HEK293T (cell line): Measurements from ENCODE around the gene SYT7.

ENCODE experiments used
- CTCF ChIA-PET: fragments of 350-600 bp; formaldehyde crosslinking; extraction: SDS; loops from one replicate; lab custom pipeline; 2021; ENCODE audit warnings: antibody characterized with exemption, inconsistent platforms; lab: Yijun Ruan, JAX
- POLR2A ChIA-PET: fragments of 350-600 bp; formaldehyde crosslinking; extraction: SDS; loops from one replicate; lab custom pipeline; 2020; ENCODE audit warnings: antibody characterized with exemption, inconsistent platforms; lab: Yijun Ruan, JAX
- DNase-seq: peaks from one replicate; pipeline ENCODE4 v3.0.0; 2012; ENCODE audit warnings: mixed read lengths; ENCODE audit errors: extremely low spot score
- ARNT ChIP-seq: fragments of 450-650 bp; IDR thresholded peaks from 2 replicates; pipeline ENCODE4 v1.6.1; 2017; ENCODE audit warnings: mild to moderate bottlenecking
- BHLHE40 ChIP-seq: fragments of 450-650 bp; IDR thresholded peaks from 2 replicates; pipeline ENCODE4 v1.6.1; 2016; ENCODE audit warnings: mild to moderate bottlenecking, moderate library complexity, borderline replicate concordance
- CTBP1 ChIP-seq: fragments of 450-650 bp; IDR thresholded peaks from 2 replicates; pipeline ENCODE4 v1.6.1; 2016; ENCODE audit warnings: borderline replicate concordance
- ELF4 ChIP-seq: fragments of 450-650 bp; IDR thresholded peaks from 2 replicates; pipeline ENCODE4 v1.6.1; 2017; ENCODE audit warnings: antibody characterized with exemption
- FOXA1 ChIP-seq: fragments of 450-650 bp; IDR thresholded peaks from 2 replicates; pipeline ENCODE4 v1.6.1; 2016; ENCODE audit warnings: mild to moderate bottlenecking
- FOXK2 ChIP-seq: fragments of 450-650 bp; IDR thresholded peaks from 2 replicates; pipeline ENCODE4 v1.6.1; 2016; ENCODE audit warnings: mild to moderate bottlenecking
- FOXM1 ChIP-seq: fragments of 450-650 bp; IDR thresholded peaks from 2 replicates; pipeline ENCODE4 v1.6.1; 2017; ENCODE audit warnings: mild to moderate bottlenecking, borderline replicate concordance
- HDGF ChIP-seq: fragments of 450-650 bp; IDR thresholded peaks from 2 replicates; pipeline ENCODE4 v1.6.1; 2017; ENCODE audit warnings: antibody characterized with exemption, borderline replicate concordance
- L3MBTL2 ChIP-seq: fragments of 450-650 bp; conservative IDR thresholded peaks from 2 replicates; pipeline ENCODE4 v1.6.1; 2016; ENCODE audit warnings: mild to moderate bottlenecking
- LEF1 ChIP-seq: fragments of 450-650 bp; IDR thresholded peaks from 2 replicates; pipeline ENCODE4 v1.6.1; 2017; ENCODE audit warnings: mild to moderate bottlenecking, borderline replicate concordance
- NFRKB ChIP-seq: fragments of 450-650 bp; IDR thresholded peaks from 2 replicates; pipeline ENCODE4 v1.6.1; 2016; ENCODE audit warnings: mild to moderate bottlenecking, moderate library complexity
- SP1 ChIP-seq: fragments of 450-650 bp; IDR thresholded peaks from 2 replicates; pipeline ENCODE4 v1.6.1; 2017
- SUZ12 ChIP-seq: fragments of 450-650 bp; IDR thresholded peaks from 2 replicates; pipeline ENCODE4 v1.6.1; 2016; ENCODE audit warnings: mild to moderate bottlenecking
- TARDBP ChIP-seq: fragments of 450-650 bp; IDR thresholded peaks from 2 replicates; pipeline ENCODE4 v1.6.1; 2016
- ZNF384 ChIP-seq: fragments of 450-650 bp; IDR thresholded peaks from 2 replicates; pipeline ENCODE4 v1.6.1; 2016
- TF ChIP-seq, protein P1 (sequence below): fragments of 450-650 bp; IDR thresholded peaks from 2 replicates; pipeline ENCODE4 v1.6.1; 2016

SYT7 gene

DNA sequence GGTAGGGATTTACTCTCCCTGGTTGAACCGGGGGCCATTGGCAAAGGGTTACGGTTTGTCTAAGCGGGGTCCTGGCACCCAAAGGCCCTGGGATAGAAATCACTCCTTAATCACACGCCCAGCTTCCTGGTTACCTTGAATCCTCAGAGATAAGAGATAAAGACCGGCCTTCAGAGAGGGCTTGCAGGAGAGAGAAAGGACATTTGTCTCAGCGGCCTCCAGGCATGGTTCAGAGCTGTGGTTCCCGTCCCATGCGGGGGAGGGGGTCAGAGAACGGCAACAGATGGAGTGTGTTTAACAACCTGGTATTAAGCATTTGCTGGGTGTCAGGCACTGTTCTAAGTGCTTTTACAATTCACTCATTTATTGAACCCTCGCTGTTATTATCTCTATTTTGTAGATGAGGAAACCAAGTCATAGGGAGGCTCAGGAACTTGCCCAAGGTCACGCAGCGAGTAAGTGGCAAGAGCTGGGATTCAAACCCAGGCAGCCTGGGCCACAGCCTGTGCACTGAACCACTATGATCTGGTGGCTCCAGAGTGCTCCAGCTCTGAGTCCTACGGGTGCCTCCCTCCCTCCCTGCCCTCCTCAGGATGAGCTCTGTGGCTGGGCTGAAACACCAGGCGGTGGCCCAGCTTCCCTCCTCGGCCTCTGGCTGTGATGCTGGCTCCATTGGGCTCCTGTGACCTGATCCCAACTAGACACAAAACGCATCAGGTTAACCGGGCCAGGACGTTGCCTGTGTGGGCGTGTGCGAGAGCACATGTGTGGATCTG, 53.7 kb downstream of the SYT7 start:
- POLR2A ChIA-PET = interaction anchor here (1.3 kb wide), 1 partner anchor 81 kb away, joined by 4 read pairs; no protein-coding TSS in a partner anchor
- TF ChIP-seq FOXK2 = no peak
- no peak for TF ChIP-seq FOXM1
- no peak for TF ChIP-seq BHLHE40
- no peak for DNase-seq
- CTCF ChIA-PET = interaction anchor here (0.9 to 2.4 kb wide), 3 partner anchors 10 to 41 kb away, joined by 4 to 14 read pairs (median 4); no protein-coding TSS in a partner anchor

DNA sequence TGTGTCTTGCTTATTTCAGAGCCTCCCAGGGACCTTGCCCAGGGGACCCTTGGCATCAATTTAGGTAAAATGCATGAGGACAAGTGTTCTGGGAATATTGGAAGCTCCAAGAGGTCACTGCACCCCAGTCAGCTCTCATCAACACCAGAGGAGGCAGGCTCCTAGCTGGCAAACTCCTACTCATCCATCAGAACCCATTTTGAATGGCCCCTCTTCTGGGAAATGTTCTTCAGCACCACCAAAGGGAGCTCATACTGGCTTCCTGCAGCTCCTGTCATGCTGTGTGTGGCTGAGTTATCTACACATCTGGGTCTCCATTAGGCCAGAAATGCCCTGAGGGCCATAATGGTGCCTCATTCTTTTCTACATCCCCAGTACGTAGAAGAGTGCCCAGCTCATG, 54.6 kb downstream of the SYT7 start:
- POLR2A ChIA-PET = interaction anchor here (1.0 to 1.3 kb wide), 2 partner anchors 9 to 80 kb away, joined by 4 read pairs; no protein-coding TSS in a partner anchor
- no peak for DNase-seq
- CTCF ChIA-PET = interaction anchor here (1.0 to 2.4 kb wide), 3 partner anchors 9 to 44 kb away, joined by 4 to 14 read pairs (median 4); no protein-coding TSS in a partner anchor
- no peak for TF ChIP-seq NFRKB
- no peak for TF ChIP-seq ARNT
- no peak for TF ChIP-seq FOXM1
- no peak for TF ChIP-seq TARDBP
- TF ChIP-seq SP1 = no peak
- TF ChIP-seq ZNF384 = no peak

DNA sequence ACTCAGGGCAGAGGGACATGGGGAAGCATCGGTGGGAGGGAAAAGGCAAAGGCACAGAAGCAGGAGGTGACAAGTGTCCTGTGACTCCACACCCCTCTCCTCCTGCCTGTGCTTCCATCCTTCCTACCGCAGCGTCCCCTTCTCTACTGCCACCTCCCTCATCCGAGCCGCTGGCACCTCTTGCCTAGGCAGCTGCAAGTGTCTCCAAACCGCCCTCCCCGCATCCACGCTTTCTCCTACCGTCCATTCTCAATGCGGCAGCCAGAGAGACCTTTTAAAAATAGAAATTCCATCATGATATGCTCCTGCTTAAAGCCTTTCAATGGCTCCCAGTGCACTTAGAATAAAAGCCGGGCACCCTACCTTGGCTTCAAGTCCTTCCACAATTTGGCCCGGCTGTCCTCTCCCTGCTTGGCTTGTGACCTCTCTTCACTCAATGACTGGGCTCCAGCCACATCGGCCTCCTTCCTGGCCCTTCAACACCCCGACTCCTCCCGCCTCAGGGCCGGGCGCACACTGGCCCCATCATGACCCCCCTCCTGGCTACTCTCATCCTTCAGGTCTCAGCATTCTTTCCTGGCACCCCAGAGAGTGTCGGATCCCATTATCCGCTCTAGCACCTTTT, 55.8 kb downstream of the SYT7 start:
- DNase-seq = no peak
- TF ChIP-seq BHLHE40 (no peak), NFRKB (no peak), FOXA1 (no peak), LEF1 (no peak), ZNF384 (no peak), FOXM1 (no peak), CTBP1 (no peak), HDGF (no peak), L3MBTL2 (no peak), ARNT (no peak), FOXK2 (no peak), TARDBP (no peak), SUZ12 (no peak), ELF4 (no peak), SP1 (no peak)
- TF ChIP-seq, protein P1, sequence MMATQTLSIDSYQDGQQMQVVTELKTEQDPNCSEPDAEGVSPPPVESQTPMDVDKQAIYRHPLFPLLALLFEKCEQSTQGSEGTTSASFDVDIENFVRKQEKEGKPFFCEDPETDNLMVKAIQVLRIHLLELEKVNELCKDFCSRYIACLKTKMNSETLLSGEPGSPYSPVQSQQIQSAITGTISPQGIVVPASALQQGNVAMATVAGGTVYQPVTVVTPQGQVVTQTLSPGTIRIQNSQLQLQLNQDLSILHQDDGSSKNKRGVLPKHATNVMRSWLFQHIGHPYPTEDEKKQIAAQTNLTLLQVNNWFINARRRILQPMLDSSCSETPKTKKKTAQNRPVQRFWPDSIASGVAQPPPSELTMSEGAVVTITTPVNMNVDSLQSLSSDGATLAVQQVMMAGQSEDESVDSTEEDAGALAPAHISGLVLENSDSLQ = no peak
- ChIA-PET CTCF (interaction anchor here (1.2 kb wide), 1 partner anchor 43 kb away, joined by 4 read pairs; no protein-coding TSS in a partner anchor), POLR2A (no interaction called here)

DNA sequence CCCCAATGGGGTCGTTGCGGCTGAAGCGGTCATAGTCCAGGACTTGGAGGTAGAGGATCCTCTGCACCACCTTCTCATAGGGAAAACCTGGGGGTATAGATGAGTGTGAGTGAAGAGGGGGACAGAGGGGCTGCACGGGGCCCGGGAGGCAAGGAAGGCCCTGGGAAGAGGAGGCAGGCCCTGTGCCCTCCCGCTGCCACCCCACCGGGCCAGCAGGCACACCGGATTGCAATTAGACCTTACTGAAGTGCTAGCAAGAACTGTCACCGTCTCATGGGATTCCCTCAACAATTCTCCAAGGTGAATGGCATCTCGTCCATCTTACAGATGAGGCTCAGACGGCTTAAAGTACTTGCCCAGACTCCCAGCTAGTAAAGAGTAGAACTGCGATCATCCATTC, 56.4 kb downstream of the SYT7 start:
- ChIA-PET CTCF (no interaction called here), POLR2A (no interaction called here)
- DNase-seq = no peak
- TF ChIP-seq FOXK2 = no peak
- TF ChIP-seq ZNF384 = no peak
- no peak for TF ChIP-seq LEF1
- TF ChIP-seq CTBP1 = no peak
- TF ChIP-seq SP1 = no peak
- TF ChIP-seq NFRKB = no peak
- no peak for TF ChIP-seq HDGF
- TF ChIP-seq, protein P1 = no peak
- no peak for TF ChIP-seq FOXM1
- no peak for TF ChIP-seq L3MBTL2
- TF ChIP-seq ELF4 = no peak
- TF ChIP-seq TARDBP = no peak
- no peak for TF ChIP-seq ARNT
- no peak for TF ChIP-seq BHLHE40

DNA sequence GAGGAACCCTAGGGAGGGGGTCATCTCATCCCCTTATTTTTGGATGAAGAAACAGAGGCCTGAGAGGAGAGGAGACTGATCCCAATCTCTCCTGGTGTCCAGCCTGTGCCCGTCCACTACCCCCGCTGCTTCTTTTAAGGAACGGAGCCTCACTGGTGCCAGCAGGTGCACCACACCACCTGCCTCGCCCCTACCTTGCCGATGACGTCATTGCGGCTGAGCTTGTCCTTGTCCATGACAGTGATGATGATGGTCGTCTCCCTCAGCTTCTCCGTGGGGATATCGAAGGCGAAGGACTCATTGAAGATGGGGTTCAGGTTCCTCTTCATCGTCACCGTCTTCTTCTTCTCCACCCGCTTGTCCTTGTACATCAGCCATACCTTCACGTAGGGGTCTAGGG, 58.0 kb downstream of the SYT7 start:
- TF ChIP-seq, protein P1 = no peak
- TF ChIP-seq ARNT (no peak), CTBP1 (no peak), TARDBP (no peak), BHLHE40 (no peak), SUZ12 (no peak), FOXA1 (no peak), NFRKB (no peak), ELF4 (no peak), ZNF384 (no peak), FOXK2 (no peak), HDGF (no peak), L3MBTL2 (no peak), SP1 (no peak), FOXM1 (no peak), LEF1 (no peak)
- no peak for DNase-seq
- POLR2A ChIA-PET = no interaction called here
- CTCF ChIA-PET = interaction anchor here (3.5 kb wide), 1 partner anchor 9 kb away, joined by 17 read pairs; no protein-coding TSS in a partner anchor
